CD4-positive, alpha-beta T cell treated with Interferon alpha-2 for 1 hour (primary cell): Measurements from ENCODE around the gene SEZ6L.

Experiments used
- DNase-seq, 2 donors: peaks; one replicate each; pipeline ENCODE4 v3.0.0-alpha.2; 2020 to 2022

Gene SEZ6L

DNA sequence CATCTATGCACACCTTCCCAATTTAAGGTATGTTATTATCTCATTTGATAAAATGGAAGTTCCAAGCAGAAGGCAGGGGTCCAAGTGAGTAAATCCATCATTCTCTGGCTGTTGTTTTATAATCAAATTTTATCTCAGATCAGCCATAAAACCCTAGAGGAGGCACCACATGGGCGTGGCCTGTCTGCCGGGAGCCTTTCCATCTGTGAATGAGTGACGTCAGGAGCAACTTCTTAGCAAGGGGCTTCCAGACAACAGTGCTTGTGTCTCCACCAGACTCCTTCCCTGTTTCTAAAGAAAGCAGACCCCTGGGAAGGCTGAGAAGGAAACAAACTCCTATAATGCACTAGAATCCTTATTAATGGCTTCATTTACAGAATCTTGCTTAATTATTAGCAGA, 13.5 kb downstream of the SEZ6L start:
- DNase-seq, result no peak

DNA sequence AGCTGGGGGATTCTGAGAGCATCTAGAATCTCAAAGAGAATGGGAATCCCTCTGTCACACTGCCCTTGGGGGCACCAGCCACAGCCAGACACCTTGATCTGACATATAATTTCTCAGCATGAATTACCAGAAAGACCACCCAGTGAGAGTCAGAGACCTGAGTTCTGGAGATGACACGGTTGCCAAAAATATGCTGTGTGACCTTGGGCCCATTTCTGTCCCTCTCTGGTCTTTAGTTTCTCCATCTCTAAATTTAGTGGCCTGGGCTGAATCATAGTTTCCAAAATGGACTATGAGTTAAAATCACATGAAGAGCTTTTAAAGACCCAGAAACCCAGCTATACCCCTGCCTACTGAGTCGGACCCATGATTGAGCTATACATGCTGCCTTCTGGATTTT, 15.9 kb downstream of the SEZ6L start:
- DNase-seq, result no peak

DNA sequence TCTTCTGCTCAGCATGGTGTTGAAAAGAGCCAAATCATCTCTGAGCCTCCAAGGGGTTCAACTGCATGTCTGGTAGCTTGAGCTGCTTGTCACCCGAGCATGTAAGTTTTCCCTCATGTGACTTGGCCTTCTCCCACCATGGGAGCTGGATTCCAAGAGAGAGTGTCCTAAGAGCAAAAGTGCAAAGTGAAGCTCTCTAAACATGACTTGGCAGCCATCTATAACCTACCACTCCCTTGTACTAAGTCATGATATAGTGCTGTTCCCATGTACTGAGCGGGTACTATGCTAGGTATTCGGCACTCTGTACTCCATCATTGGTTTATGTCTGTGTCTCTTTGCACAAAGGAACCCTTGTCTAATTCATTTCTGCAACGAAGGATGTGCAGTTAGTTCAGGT, 19.1 kb downstream of the SEZ6L start:
- DNase-seq, result no peak

DNA sequence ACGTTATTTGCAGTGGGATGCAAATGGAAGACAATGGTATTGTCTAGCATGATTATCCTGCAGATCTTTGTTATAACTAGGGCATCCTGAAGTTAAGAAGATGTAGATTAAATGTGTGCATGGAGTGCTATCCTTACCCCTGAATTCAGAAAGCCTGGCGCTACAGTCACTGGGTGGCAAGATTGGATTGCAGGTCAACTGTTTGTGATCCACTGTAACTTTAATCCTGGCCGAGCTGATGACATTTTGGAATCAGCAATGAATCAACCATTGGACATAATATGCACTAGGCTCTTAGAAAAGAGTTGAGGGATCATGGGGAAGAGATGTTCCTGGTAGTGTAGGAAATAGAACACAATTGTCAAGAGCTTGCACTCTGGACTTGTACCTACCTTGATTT, 25.1 kb downstream of the SEZ6L start:
- no peak for DNase-seq

DNA sequence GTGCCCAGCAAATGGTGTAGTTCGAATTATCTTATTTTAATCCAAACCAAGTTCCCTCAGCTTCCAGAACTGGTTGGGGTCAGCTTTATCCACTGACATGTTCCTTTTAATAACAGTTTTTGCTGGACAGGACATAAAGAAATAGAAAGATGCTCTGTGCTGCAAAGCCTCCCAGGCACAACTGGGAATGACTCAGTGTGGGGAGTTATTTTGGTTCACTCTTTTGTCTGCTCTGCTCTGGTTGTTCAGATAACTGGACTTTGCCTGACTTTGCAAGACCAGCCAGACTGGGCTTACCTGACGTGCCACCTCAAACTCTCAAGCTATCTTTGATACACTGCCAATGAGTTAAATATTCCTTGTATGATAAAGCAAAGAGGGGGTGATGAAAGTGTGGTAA, 25.6 kb downstream of the SEZ6L start:
- no peak for DNase-seq

DNA sequence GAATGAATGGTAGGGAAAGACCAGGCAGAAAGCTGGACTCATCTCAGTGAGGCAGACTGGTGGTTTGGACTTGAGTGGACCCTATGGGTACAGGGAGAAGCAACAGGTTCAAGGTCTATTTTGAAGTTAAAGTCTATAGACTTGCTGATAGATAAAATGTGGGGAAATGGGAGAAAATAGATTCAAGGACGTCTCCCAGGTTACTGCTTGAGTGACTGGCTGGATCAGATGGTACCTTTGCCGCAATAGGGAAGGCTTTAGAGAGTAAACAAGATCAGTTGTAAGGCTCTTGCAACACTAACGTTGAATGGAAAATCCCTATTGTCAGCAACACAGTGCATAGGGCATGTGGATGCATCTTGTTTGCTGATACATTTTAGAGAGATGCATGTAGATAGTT, 27.4 kb downstream of the SEZ6L start:
- no peak for DNase-seq

DNA sequence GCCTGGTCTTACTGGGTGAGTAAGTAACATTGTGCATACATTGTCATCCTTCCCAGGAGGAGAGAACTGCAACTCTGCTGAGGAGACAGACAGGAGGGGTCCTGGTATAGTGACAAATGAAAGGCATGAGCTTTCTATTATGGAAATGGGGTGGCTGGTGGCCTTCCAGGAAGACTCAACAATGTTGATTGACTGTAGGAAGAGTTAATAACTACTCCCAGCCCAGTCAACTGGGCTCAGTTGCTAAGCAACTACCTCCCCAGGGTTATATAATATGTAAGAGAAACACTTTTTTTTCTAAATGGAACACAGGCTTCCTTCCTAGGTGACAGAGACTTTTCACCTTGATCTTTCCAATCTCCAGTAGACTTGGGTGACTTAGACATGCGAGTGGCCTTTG, 28.2 kb downstream of the SEZ6L start:
- no peak for DNase-seq

DNA sequence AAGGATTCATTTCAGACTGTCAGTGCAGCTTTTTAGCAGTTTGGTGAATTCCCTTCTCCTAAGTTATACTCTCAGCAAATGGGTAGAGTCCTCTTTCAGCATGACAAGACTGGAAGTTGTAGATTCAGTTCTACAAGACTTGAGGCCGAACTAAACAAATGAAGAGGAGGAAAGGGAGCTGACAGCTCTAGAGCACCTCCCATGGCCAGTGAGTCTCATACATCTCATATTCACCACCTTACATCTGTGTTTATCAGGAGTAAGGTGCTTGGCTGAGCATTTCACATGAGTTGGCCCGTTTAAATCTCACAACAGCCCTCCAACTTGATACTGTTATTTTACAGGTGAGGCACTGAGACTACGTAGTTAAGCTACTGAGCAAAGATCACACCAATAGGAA, 30.4 kb downstream of the SEZ6L start:
- no peak for DNase-seq

DNA sequence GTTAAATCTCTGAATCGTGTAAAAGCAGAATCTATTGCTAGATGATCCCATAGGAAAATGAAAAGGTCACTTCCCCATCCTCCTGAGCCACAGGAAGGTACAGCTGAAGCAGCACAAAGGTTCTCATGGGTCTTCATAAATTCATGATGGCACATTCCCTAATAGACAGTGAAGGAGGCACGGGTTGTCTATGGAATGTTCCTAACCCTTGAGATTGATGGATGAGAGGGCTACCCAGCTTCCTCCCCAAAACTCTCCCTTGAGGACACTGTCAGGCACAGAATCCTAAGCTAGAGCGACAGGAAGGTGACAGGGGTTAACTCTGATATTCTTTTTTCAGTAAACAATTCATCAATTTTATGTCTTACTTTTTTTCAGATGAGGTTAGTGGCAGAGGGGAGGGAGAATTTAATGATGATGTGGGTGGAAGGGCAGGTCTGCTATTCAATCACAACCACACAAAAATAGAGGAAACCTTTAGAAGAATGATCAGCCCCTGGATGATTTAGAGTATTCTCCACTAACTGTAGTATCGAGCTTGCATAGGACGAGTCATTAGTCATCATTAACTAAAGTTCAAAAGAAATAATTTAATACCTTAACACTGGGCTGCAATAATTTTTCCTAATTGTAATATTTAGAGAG, 33.1 kb downstream of the SEZ6L start:
- DNase-seq, result no peak

DNA sequence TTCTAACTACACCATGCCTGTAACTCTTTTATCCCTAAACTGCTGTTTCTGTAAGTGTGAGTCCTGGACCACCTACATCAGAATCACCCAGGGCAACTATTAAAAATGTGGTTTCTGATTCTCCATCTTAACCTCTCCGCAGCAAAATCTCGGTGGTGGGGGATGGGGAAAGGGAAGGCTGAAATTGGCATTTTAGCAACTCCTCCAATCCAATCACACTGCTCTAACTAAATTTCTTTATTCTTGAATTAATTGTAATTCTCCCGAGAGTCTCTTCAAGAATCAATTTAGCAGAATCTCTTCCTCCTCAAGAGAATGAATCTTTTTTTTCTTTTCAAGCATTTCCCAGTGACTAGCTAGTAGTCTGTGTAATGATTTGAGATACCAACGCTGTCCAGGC, 36.2 kb downstream of the SEZ6L start:
- no peak for DNase-seq

DNA sequence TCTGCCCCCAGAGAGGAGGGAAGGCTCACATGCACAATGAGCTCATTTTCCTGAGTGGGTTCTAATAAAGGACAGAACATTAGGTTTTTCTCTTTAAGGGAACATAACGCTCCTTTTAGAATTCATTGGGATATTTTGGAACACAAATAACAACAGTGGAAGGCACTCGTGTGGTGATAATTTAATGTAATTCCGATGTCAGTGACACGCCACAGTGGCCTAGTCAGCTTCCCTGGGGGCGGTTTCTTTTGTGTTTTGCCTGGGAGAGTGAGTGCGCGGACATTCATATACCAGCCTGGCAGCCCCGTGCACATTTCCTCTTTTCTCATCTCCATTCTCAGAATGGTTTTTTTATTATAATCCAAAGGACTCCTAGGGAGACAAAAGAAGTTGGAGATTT, 41.1 kb downstream of the SEZ6L start:
- no peak for DNase-seq

DNA sequence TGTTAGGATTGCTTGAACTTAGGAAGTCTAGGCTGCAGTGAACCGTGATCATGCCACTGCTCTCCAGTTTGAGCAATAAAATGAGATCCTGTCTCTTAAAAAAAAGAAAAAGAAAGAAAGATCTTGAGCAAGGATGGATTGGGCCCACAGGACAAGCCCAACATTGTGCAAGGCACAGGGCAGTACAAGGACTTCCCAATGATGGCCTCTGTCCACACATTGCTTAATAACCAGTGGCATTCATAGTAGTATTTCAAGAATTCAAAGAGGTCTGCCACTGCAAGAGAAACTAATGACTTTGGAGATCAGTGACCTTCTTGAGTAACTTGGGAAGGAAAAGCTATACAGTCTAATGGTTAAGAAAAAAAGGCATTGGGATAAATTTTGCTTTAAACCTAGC, 44.6 kb downstream of the SEZ6L start:
- DNase-seq, result no peak

DNA sequence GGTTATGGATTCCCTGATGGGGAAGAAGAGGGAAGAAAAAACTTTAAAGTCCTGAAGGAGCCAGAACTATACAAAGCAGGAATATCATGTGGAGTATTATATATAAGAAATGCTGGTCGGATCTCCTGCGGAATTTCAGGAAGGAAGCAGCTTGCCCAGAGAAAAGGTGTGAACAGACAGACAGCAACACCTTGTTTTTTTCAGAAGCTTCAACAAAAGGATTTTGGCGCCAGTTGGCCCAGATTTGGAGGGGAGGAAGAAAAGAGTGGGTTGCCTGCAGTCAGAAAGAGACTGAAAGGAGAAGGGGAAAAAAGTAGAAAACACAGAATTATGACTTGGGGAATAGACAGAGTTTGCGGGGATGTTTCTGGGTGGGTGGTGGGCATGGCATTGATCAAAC, 45.2 kb downstream of the SEZ6L start:
- no peak for DNase-seq

DNA sequence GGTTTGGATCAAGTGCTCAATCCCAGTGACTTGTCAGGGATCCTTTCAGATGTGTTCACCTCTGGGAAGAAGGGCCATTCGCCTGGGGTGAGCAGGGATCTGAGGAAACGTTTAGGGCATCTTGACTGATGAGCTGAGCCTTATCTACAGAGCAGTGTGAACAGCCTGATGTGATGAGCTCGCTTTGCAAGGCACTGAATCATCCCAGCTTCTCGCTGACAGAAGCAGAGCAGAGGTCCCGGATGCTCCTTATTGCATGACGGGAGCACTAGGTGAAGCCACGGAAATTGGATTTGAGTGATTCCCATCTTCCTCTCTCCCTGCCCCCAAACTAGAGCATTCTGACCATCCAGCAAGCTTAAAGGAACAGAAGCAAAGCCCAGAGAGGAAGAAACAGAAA, 46.5 kb downstream of the SEZ6L start:
- DNase-seq, result no peak

DNA sequence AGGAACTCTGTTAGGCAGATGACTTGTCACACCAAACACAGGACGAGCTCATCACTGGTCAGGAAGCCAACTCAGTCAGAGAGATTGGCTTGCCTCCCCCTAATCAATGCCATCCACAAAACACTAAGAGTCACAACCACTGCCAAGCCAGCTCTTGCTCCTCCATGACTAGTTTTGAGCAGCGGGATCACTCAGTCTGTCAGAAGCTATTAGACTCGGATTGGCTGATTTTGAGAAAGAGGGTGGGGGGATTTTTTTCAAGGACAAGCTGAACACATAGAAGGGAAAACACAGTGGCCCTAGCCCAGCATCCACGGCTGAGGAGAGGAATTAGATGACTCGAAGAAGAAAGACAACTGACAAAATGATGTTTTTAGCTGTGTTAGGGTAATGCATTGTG, 55.9 kb downstream of the SEZ6L start:
- no peak for DNase-seq

DNA sequence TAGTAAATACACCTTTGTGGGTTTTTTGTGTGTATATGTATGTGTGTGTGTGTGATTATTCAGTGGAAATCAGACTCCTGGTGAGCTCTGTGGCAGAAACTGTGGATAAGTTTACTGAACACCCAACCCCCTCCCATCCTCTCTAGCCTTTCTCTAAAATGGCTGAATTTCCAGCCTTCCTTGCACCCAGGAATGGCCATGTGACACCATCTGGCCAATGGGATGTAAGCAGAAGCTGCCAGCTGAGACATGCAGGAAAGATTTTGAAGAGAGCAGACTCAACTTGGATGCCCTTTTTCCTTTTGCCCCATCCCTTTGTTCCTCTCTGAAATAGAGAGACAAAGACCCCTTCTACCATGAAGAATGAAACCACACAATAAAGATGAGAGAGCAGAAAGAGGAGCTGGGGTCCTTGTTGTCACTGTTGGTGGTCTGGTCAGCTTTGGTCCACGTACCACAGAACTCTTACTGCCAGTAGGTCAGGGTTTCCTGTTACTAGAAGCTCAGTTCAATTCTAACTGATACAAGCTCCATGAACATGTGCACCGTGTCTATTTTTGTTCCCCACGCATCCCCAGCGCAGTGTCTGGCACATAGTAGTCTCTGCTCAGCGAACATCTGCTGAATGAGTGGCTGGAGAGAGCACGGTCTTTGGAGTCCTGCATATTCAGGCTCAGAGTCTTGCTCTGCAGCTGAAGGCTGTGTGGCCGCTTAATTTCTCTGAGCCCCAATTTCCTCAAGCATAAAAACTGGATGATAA, 57.5 kb downstream of the SEZ6L start:
- no peak for DNase-seq

DNA sequence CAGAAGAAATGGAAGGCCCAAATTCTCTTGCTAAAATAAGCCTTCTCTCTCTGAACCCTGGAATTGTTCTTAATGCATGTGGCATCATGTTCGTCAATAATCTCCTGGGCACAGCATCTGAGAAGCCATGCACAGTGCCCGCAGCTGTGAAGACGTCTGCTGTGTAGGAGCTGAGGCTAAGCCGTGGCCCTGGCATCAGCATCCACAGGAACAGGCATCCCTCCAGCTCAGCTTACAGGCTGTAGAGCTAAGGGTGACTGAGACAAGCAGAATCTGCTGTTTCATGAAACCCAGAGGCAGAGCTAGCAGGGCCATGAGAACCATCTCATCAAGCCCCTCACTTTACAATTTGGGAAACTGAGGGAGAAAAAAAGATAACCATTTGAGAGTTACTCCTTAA, 60.6 kb downstream of the SEZ6L start:
- no peak for DNase-seq

DNA sequence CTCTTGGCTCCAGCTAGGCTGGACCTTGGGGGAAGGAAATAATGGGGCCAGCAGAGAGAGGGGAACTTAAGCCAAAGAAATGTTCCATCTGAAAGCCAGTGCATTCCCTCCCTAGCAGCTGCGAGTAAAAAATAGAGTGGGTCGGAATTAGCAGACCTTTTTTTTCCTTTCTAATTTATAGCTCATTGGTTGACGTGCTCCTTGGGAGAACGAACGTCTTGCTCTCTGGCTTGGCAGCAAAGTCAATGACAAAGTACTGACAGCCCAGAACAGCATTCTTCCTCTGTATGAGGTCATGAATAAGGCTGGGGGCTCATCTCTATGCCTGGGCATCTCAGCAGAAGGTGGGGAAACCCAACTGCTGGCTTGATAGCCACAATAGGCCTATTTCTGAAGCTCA, 65.0 kb downstream of the SEZ6L start:
- DNase-seq, result no peak

DNA sequence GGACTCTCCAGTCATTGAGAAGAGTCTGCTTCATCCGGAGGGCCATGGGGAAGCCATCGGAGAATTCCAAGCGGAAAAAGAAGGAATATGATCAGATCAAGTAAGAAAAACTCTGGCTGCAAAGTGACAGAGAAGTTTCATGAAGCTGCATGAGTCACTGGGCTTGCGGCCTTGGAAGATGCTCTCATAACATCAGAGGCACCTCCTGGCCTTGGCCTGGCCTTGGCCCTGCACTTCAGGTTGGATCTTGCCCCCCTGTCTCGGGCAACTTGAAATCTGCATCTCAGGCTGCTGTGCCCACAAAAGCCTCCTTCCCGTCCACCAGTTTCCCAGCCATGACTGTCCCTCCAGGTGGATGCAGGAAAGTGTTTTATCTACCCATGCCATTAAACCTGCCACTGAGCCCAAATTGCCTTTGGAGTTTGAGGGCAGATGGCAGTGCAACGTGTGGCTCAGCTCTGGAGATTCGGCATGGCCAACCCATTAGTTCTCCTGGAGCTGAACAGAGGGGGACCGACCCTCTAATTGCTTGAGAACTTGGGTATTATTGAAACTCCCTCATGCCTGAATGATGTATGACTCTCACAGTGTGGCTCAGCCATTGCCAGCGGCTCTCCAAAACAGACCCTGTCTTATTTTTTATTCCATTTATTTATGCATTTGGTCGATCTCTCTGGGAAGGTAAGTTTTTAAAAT, 66.7 kb downstream of the SEZ6L start:
- DNase-seq, result no peak

DNA sequence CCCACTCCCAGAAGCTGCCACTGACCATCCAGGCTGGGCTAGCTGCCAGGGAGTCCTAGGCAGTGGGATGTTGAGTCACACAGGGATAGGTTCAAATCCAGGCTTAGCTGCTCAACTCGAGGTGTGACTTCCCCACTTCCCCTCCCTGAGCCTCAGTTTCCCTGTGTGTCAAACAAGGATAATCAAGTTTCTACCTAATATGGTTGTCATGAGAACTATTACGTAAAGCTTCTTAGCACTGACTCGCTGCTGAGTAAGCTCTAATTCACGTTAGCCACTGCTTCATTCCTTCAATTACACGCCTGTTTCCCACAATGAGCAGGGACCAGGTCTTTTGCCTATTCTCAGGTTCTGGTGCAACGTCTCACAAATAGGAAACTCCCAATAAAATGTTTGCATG, 67.7 kb downstream of the SEZ6L start:
- no peak for DNase-seq

DNA sequence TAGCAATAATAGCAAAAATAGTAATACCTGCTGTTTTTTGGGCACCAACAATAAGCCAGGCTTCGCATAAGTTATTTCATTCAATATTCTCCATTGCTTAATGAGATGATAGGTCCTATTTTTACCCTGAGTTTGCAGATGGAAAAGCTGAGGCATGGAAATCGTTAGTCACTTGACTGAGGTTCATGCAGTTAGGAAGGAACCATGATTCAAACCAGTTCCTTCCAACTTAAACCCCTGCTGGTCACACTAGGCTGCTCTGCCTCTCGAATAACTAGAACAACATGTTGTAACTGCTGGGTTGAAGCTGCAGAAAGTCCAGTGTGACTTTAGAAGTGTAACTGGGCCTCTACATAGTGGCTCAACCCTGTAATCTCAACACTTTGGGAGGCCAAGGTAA, 69.3 kb downstream of the SEZ6L start:
- DNase-seq, result no peak

DNA sequence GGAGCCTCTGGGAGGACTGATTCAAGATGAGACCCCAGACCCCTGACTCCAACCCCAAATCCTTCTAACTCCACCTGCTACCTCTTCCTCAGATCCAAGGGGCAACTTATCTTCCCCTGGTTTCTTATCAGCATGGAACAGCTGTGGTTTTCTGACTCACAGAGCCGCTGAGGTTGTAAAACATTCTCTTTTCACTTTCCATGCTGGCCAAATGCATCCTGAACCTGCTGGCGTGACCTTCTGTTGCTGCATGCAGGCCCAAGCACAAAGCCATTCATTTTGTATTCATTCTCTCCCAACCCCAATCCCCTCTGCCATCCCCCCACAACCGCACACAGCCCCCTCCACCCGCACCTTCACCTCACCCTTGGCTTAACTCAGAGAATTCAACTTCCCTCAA, 70.3 kb downstream of the SEZ6L start:
- DNase-seq, result no peak

DNA sequence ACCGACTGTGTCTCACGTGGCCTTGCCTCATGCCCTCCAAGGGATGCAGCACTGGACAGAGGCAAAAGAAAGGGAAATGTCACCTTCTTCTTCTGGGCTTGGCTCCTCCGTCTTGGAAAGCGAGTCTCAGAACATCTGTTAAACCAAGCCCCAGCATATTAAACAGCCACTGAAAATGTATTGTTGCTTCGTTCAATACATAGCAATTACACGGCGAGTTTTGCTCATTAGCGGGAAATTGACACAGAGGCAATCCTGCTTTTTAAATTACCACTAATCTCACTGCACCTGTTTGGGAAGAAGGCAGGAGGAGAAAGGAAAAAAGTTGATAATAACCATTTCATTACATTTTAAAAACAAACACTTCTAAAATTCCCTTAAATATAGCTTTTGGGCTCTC, 72.1 kb downstream of the SEZ6L start:
- DNase-seq, result no peak

DNA sequence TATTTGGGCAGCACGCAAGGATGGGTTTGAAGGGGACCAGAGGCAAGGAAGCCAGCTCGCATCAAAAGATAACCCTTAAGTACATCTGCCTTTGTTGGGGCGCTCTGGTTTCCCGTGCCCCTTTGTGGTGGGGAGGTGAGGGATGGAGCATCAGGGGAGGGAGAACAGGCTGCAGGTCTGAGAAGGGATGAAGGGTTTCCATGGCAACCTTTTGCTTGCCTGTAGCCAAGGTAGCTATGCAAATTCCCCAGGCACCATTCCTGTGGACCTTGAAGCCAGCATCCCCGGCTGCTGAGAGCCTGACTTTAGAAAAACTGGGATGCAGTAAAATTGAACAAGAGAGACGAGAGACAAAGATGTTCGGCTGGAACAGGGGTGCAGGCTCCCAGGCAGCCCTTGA, 75.7 kb downstream of the SEZ6L start:
- DNase-seq, result no peak

DNA sequence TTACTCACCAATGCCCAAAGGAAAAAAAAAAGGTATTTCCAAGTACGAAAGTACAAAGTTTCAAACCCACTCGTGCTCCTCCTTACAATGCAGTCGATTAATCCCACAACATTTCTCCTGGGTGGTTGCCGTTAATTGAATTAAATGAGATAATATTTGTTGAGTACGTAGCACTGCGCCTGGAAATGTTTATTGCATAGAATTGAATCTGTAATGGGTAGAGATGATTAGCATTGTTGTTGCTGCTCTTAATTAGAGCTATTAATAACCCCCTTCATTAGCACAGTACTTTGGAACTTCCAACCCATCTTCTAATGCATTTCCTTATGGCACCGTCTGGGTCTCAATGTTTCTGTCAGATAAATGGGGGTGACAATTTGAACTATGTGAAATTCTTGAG, 77.3 kb downstream of the SEZ6L start:
- no peak for DNase-seq
